Measurements from ENCODE around the gene SCGB1D1.

SCGB1D1 gene

GRCh38 chr11:62190011-62190410, at the start of gene SCGB1D1:
Gene SCGB1D1 (plus strand): TSS chr11:62190216. CDS start chr11:62190285, 69 bp downstream.
- no peak for DNase-seq

GRCh38 chr11:62140304-62141110, 49.5 kb upstream of the SCGB1D1 start:
- DNase-seq, result no peak

GRCh38 chr11:62141111-62142042, 48.6 kb upstream of the SCGB1D1 start:
- no peak for DNase-seq

GRCh38 chr11:62142043-62142375, 48.0 kb upstream of the SCGB1D1 start:
- DNase-seq, result no peak

- no peak for DNase-seq
Measured at GRCh38 chr11:62142921-62143320, 47.1 kb upstream of the SCGB1D1 start.

GRCh38 chr11:62143727-62144126, 46.3 kb upstream of the SCGB1D1 start:
- DNase-seq, result no peak

GRCh38 chr11:62144641-62145255, 45.3 kb upstream of the SCGB1D1 start:
- DNase-seq, result no peak

GRCh38 chr11:62145261-62145871, 44.6 kb upstream of the SCGB1D1 start:
- DNase-seq, result no peak

- DNase-seq, result no peak
Measured at GRCh38 chr11:62146476-62147200, 43.4 kb upstream of the SCGB1D1 start.

- DNase-seq, result no peak
Measured at GRCh38 chr11:62147545-62147944, 42.5 kb upstream of the SCGB1D1 start.

- no peak for DNase-seq
Measured at GRCh38 chr11:62148271-62148980, 41.6 kb upstream of the SCGB1D1 start.

GRCh38 chr11:62149986-62150886, 39.8 kb upstream of the SCGB1D1 start:
- no peak for DNase-seq

GRCh38 chr11:62150887-62151736, 38.9 kb upstream of the SCGB1D1 start:
- DNase-seq, result no peak

GRCh38 chr11:62151737-62152102, 38.3 kb upstream of the SCGB1D1 start:
- no peak for DNase-seq

- DNase-seq, result no peak
Measured at GRCh38 chr11:62152245-62153086, 37.5 kb upstream of the SCGB1D1 start.

GRCh38 chr11:62153087-62153395, 37.0 kb upstream of the SCGB1D1 start:
- DNase-seq, result no peak

- DNase-seq, result no peak
Measured at GRCh38 chr11:62153617-62154016, 36.4 kb upstream of the SCGB1D1 start.

GRCh38 chr11:62157603-62158002, 32.4 kb upstream of the SCGB1D1 start:
- DNase-seq, result no peak

- no peak for DNase-seq
Measured at GRCh38 chr11:62166371-62166770, 23.6 kb upstream of the SCGB1D1 start.
